ENCODE measurements around the gene TPM1.

- TF ChIP-seq BHLHE40 (IDR thresholded peaks at IDR 0.05; ENCODE audit: low read length) (no peak), TRIM25 (IDR thresholded peaks at IDR 0.05; ENCODE audit: borderline replicate concordance) (no peak), CTCF (IDR thresholded peaks at IDR 0.05 in 2 of 3, conservative IDR thresholded peaks at IDR 0.05 in 1 of 3; ENCODE audit: insufficient read depth in 2 of 3, low read depth in 1 of 3, low read length in 3 of 3) (no peak), KDM1A (IDR thresholded peaks at IDR 0.05) (peak in 1 of 2 experiments; percentile 24; a peak in 1 of 4 replicates), ELF4 (CRISPR knock-in tag; IDR thresholded peaks at IDR 0.05) (no peak), ATF2 (CRISPR knock-in tag; IDR thresholded peaks at IDR 0.05) (no peak), EZH2 (IDR thresholded peaks at IDR 0.05; ENCODE audit: borderline replicate concordance, low read depth, low read length) (no peak), STAT5A (IDR thresholded peaks at IDR 0.05; ENCODE audit: borderline replicate concordance, low read length) (no peak), ATF3 (IDR thresholded peaks at IDR 0.05) (no peak), ATF3 (CRISPR knock-in tag; conservative IDR thresholded peaks at IDR 0.05) (no peak), ARHGAP35 (IDR thresholded peaks at IDR 0.05; ENCODE audit: partially characterized antibody) (no peak)
Measured at GRCh38 chr15:63054985-63055384, 12.4 kb downstream of the TPM1 start.
